Loucy (cell line): ENCODE data around the gene FMN2.

Experiments used
- CTCF ChIP-seq: fragments of 200-600 bp; sonication (generic); conservative IDR thresholded peaks from 2 replicates; pipeline ENCODE4 v1.5.1; 2014; ENCODE audit warnings: mild to moderate bottlenecking, antibody characterized with exemption, low read length
- EZH2phosphoT487 ChIP-seq: fragments of 200-600 bp; IDR thresholded peaks from 2 replicates; pipeline ENCODE4 v1.6.1; 2018; ENCODE audit warnings: antibody characterized with exemption, mild to moderate bottlenecking, moderate library complexity, borderline replicate concordance

DNA sequence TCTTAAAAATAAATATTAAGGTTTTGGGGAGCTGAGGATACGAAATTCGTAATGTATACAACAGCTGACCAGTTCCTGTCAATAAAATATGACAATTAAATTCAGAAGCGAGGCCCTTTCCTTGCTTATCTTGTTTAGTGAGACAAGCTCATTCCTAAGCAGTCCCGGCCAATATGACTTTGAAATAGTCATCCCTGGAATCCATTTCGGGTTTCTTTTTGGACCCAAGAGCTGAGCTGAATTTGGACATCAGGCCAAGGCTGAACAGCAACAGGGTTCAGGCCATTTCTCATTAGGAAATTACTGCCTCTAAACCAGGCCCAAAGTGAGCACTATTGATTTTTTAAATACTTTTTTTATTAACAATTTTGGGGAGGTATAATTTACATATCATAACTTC is 17.3 kb upstream of the FMN2 start:
- TF ChIP-seq CTCF (no peak), EZH2phosphoT487 (no peak)
